HG02678 (cell line): ENCODE results near the gene GPR15.
A peak's percentile ranks its signal among the peaks of the same experiment; 100 is the strongest.
"Not testable (repeated sequence)": the region's sequence is repeated elsewhere in the genome, so short reads cannot be mapped to it uniquely, and the experiment has no call there.

Source experiments
- ATAC-seq: cut with Tn5 transposase; IDR thresholded peaks from one replicate; pipeline ENCODE4 v1.9.1; 2021; ENCODE audit warnings: mild to moderate bottlenecking, moderate library complexity; ENCODE audit not compliant: unreplicated experiment

GPR15 gene

DNA sequence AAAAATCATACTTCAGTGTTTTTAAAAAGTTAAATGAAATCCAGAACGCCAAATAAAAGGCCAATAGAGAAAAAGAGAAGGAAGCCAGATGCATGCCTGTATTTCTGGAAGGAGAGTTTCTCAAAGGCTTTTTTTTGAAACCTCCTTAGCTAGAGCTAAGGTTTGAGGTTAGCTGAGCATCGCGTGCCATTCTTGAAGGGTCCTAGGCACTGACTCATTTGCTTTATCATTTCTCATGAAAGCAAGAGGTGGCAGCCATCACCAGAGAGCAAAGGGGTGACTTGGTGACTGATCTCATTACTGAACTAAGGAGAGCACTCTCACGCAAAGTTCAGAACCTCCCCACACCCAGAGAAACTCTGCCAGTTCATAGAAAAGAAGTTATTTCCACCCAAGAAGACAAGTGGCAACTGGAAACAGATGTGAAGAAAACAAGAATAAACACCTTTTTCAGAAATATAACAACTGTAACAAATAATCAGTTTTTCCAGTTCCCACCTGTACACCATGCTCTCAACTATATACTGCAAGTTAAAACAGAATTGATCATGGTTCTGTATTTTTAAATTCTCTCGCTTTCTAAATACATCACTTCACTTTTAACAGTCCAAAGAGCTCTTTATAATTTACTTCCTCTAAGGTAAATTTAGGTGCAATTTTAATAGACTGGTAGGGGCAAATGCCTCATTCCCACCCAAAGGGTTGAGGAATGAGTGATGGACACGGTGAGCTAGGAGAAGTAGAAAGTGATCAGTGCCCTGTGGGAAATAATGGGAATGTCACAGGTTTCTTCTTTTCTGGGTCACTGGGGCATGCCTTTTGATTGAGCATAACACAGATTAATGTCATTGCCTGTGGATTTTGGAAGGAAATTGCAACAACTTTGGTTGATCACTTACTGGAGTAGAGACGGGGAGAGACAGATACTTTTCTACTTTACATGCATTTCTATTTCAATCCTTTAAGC, 24.7 kb downstream of the GPR15 start:
- ATAC-seq, result peak; percentile 73

DNA sequence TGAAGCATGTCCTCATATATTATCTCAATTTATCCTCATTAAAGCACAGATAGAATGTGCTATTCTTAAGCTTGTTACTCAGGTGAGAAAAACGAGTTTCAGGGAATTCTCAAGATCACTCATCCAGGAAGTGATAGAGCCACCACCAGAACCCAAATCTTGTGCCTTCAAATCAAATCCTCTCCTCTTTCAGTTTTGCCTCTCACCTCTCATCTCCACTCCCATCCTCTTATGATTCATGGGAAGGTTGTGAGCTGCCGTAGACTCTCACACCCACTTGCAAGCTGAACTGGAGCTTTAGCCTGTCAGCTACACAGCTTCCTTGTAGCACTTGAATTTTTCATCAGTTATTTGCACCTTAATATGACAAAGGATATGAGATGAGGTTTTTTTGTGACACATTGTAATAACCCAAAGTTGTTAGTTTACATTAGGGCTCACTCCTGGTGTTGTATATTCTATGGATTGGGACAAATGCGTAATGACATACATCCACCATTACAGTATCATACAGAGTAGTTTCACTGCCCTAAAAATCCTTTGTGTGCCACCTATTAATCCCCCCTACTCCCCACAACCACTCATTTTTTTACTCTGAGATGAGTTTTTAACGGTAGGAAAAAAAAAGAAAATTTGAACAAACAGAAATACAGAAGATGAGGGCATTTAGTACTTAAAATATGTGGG, 25.7 kb downstream of the GPR15 start:
- peak; percentile 18 for ATAC-seq

DNA sequence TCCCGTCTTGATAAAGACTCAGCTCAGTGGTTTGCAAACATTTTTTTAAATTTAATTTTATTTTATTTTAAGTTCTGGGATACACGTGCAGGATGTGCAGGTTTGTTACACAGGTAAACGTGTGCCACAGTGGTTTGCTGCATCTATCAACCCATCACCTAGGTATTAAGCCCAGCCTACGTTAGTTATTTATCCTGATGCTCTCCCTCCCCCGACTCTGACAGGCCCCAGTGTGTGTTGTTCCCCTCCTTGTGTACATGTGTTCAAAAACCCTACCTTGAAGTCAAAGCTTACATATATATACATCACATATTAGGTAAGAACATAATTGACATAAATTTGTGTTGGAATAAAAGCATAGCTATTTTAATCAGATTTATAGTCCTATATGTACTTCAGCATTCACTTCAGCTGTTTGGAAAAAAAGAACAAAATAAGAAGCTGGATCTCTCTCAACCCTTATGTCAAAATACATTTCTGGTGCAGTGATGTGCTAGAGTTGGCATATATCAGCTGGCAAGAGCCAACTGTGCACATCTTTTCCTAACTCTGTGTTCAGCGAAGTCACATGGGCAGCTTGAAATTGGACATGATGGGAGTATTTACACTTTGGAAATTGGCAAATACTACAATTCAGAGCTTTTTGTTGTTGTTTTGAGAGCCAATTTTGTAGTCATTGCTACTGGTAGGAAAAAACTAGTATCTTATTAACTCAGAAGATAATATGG, 26.5 kb downstream of the GPR15 start:
- ATAC-seq, result no peak

DNA sequence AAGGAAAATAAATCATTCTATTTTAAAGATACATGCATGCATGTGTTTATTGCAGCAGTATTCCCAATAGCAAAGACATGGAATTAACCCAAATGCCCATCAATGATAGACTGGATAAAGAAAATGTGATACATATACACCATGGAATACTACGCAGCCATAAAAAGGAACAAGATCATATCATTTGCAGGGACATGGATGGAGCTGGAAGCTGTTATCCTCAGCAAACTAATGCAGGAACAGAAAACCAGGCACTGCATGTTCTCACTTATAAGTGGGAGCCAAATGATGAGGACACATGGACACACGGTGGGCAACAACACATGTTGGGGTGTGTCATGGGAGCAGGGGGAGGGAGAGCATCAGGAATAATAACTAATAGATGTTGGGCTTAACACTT, 28.0 kb downstream of the GPR15 start:
- ATAC-seq, result not testable (repeated sequence)

DNA sequence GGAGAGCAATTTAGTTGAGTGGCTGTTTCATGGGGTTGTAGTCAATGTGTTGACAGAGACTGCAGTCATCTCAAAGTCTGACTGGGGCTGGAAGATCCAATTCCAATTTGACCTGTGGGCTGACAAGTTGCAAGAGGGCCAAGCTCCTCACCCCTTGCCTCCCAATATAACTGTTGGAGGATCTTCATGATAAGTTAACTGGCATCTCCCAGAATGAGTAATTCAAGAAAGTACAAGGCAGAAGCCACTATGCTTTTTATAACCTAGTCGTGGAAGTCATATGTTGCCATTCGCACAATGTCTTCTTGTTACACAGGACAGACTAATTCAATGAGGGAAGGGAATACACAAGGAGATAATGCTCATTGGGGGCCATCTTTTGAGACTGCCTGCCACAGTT, 29.1 kb downstream of the GPR15 start:
- ATAC-seq, result no peak

DNA sequence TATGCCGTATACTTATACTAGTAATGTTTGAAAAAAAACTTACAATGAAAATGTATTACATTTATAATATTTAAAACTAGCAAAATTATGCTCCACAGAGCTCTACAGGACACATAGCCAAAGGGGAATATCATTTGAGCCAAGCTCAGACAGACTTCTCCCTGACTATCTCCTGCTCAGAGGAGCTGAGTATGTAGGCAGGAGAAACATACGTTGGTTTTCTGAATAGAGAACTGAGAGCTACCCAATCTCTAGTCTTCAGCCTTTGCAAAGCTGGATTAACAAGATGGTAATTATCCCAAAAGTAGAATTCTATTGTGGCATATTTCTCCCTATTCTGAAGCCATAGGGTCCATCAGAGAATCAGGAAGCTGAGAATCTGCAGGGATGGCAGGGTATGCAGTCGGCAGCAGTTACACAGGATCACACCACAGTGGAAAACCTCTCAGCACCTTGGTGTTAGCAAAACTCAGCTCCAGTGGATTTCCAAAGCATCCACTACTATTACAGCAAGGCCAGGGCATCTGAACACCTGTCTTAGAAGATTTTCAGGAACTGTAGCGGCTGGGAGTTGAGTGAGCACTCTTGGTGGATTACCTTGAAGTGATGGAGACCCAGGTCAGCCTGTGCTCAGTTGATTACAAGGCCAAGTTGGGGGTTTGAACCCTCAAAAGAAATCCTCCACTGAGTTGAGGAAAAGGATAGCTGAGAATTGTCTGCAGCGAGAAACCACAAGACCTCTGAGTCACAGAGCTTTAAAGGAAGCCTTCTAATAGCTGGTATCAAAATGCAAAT, 30.1 kb downstream of the GPR15 start:
- no peak for ATAC-seq

DNA sequence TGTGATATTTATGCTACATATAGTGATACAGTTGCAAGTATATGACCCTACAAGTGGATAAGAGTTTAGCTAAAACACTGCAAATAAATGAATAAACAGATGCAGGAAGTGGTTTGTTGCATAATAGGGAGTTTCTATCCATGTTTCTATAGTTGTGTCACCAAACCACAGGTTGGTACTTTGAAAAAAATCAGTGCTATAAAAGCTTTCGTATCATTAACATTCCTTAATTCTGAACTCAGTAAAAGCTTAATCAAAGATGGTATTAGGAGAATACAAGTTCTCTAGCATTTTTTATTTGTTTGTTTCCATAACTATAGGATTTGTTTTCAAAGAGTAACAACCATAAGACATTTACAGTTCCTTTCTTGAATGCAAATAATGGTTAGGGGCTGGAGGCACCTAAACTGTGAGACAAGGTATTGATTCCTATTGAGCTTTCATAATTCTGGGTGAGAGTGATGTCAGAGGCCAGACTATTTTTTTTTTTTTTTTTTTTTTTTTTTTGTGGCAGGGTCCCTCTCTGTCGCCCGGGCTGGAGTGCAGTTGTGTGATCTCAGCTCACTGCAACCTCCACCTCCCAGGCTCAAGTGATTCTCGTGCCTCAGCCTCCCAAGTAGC, 32.0 kb downstream of the GPR15 start:
- ATAC-seq, result peak; percentile 60

DNA sequence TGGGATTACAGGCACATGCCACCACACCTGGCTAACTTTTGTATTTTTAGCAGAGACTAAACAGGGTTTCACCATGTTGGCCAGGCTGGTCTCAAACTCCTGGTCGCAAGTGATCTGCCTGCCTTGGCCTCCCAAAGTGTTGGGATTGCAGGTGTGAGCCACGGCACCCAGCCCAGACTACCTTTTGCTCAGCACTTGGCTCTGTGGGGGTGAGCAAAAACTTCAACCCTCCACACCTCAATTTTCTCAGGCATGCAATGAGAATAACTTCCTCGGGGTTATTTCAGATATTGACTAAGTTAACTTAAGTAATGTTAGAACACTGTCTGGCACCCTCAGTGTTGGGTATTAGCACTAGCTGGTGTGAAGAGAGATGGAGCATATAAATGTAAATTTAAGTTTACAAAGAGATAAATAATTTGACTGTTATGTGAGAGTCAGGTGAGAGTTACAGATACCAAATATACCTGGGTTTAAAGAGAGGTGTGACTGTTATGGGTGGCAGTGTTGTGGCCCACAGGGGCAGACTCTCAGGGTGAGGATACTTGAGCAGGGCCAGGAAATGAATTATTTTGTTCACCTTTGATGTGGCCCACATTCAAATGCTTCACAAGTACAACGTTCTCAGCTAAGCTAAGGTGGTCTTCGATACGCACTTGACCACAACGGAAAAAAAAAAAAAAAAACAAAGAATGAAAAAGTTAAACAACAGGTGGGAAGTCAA, 32.7 kb downstream of the GPR15 start:
- ATAC-seq, result peak; percentile 15

DNA sequence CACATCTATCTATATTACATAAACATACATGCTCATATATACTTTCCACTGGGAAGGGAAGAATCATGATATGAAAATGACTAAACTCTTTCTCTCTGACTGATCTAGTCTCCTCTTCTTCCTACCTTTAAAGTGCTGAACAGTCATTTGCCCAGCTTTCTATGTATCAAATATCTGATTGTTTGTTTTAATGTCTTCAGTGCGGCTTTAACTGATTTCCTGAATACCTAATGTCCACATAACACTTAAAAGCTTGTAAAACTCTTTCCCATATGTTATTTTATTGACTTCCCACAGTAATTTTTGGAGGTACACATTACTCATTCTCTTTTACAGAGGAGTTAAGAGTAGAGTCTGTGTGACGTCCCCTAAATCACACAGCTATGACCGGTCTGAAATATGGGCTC, 33.5 kb downstream of the GPR15 start:
- no peak for ATAC-seq

DNA sequence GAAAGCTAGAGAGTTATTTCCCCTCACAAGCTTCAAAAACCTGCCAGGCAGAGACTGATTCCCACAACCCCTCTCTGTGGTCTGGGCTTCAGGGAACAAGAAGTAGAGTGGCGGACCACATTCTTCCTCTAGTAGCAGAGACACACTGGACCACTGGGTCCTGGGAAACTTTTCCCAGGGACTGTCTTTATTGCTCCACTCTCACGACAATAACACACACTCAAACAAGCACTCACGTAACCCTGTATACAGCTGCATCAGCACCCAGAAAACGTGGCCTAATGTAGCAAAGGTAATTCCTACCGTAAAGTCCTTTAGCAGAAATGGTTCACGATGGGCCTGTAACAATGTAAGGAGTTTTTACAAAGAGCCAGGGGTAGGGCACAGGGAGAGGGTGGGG, 34.1 kb downstream of the GPR15 start:
- ATAC-seq, result no peak

DNA sequence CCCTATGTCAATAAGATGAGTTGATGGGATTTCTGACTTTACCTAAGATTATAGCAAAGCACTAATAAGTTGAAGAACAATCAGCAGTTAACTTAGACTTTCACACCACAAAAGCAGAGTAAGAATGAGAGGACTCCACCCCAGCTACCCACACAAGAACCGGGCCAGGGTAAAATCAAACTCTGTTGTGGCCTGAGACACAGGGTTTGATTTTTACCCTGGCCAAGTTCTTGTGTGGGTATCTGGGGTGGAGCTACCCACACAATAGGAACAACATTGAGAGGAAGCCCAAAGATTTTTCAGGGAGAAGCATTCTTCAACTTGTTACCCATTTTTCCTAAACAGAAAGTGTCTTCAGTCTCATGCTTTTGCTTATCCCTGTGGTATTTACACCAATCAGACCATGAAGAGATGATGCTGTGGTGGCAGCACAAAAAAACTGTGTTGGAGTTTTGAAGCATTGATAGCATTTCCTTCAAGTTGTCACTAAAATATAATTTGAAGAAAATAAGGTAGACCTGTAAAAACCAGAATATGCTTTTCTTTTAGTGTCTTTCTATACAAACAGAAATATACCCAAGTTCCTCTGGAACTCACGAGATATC, 36.0 kb downstream of the GPR15 start:
- ATAC-seq, result peak; percentile 37

DNA sequence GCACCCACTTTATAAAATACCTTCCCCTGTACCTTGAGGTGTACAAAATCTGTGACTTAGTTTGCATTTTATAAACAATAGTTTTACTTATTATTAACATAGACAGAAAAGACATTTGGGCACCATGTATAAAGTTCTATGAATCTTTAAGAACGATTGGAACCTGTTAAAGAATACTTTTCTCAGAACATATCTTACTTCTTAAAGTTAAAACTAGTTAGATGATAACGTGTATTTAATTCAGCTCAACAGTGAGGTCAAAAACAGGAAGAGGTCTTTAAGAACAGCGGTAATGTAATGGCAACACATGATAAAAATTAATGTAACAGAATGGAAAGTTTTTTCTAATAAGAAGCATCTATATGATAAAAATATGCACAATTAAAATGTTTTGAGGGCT, 36.6 kb downstream of the GPR15 start:
- no peak for ATAC-seq

DNA sequence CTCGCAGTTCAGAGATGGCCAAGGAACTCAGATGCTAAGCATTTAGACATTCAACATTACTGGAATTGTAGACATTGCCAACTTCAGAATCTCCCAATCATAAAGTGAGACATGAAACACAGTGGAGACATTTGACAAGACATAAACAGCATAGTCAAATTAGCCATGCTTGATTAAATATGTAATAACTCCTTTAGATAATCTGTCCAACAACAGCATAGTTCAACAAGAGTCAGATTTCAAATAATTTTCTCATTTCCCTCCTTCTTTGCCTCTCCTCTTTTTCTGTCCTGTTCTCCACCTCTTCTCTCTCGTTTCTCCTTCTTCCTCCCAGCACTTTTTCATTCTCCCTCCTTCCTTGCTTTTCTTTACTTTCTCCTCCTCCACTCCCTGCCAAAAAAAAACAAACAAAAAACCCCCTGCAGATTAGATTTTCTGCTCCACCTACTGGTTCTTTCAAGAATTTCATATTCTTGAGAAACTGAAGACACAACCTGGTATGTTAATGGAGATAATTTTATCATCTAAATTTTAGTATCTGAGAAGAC, 41.5 kb downstream of the GPR15 start:
- ATAC-seq, result peak; percentile 65

DNA sequence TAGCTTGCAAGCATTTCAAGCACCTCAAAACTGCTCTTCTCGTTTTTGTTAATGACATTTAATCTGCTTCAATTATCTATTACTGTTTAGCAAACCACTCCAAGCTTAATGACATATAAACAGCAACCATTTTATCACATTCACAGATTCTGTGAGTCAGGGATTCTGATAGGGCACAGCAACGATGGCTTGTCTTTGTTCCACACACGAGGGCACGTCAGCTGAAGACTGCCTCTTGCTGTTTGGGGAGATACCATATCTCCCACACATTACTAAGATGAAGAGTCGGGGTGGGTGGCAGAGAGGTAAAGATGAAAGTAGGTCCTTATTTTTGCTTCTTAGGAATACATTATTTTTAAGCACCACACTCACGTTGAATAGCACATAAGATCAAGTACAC, 42.4 kb downstream of the GPR15 start:
- ATAC-seq, result no peak

DNA sequence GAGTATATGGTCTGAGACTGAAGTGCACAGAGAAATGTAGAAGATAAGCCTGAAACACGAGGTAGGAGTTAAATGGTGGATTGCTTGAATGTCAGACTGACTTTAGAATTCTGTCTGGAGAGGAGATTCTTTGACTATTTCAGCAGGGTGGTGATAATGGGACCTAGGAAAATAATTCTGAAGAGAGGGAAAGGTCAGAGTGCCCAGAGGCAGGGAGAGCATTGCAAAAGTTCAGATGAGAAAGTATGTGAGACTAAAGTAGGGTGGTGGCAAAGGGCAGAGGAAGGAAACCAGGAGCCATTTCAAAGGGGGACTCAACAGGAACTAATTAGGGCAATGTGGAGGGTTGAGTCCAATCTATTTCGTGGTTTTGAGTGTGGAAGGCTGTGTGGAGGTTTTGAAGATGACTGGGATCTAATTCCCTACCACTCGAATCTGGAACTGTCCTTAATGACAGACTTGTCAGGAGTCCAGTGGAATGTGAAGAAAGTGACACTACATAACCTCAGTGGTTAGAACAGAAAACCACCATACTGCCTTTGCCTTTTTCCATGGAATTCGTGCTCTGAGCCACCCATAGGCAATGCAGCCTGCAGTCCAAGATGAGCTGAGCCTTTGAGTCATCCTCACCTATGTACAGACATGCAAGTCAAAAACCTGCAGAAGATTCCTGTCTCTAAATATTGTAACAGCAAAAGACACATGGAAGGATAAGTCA, 45.6 kb downstream of the GPR15 start:
- no peak for ATAC-seq

DNA sequence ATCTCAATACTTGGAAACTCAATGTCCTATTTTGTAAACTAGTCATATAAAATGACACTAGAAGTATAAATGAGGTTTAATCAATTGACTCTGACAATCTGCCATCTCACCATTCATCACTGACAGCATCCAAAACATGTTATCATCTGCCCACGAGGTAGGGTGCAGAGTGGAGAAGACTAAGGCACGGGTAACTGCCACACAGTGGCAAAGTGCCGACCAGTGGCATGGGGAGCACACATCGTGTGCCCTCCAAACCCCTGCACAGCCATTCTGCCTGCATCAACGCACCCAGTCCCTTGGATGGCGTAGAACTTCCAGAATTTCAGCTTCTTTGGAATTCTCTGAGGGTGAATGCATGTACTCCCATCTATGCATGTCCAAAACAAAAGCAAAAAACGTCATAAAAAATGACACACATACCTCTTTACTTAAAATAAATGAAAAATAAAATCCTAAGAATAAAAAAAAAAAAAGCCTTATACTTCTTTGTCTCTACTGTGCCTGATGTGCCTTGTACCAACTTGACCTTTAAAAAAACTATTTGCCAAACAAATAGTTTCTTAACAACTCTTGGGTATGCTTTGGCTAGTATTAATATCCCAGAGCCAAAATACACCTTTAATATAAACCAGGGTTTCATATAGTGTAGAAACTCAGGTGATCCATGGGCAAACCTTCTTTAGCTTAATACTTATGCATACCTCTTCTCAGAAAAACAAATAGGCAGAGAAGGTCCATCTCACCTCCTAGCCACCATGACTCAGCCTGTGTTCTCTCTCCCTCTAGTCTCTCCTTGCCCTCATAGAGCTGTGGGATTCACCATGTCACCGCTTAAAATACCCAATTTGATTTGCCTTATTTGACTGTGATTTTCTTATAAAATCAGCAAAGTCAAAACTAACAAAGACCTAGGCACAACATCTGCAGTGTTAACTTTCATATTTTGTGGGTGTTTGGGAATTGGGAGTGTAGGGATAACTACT, 48.9 kb downstream of the GPR15 start:
- ATAC-seq, result no peak

DNA sequence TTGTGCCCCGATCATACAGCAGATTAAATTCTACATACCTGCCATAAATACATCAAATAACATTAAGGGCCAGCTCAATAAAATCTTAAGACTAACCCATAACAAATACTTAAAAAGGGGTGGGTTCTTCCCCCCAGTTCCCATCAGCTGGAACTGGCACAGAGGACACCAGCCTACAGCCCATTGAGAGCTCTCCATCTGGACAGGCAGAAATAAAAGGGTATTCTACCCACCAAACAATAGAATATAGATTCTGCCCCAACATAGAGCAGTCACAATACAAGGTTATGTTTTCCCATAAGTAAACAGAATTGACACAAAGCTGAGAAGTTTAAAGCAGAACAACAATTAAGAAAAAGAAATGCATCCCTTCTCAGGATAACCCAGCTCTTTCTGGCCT, 49.7 kb downstream of the GPR15 start:
- no peak for ATAC-seq
